NCI-H187 (cell line): ENCODE data around the gene TRMT2A.

Experiments used
- DNase-seq, 2 experiments: peaks; one replicate each; lab custom pipeline; 2025; lab: John Stamatoyannopoulos, UW

TRMT2A gene

DNA sequence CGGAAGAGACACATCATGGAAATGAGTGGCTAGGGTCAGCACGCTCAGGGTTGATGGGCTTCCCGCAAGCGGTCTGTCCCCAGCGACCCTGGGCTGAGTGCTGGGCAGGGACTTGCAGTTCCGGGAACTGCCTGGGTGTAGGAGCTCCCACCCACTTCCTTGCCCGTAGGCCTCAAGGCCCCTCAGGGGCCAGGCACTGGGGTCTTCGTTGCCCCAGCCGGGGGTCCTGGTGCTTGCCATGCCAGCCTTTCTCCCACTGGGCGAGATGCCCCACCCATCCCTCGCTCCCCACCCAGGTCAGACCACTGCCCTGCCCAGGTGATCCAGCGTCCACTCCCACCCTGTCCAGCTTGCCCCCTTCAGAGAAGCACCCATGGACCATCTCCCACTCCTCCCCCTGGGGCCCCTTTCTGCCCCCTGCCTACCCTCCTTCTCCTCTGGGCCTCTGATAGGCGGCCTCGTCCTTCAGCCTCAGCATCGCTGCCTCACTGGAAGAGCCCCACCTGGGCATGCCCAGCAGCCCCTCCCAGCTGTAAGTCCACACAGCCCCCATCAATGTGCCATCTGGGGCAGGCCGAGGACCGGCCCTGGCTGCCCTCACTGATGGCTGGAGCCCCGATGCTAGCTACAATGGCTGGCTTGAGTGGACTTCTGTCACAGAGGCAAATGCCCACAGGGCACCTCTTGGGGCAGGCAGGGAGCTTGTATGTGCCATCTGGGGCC is 54.8 kb downstream of the TRMT2A start:
- no peak for DNase-seq
